ENCODE results near the gene SLC6A1. TPM values are rescaled to one million over a fixed set of nuclear protein-coding genes. Genes with fewer than 3 reads are reported as not detected.
A peak's percentile ranks its signal among the peaks of the same experiment; 100 is the strongest.

SLC6A1 gene
- total RNA-seq, 1 donor from 2014 or later, result not detected

DNA sequence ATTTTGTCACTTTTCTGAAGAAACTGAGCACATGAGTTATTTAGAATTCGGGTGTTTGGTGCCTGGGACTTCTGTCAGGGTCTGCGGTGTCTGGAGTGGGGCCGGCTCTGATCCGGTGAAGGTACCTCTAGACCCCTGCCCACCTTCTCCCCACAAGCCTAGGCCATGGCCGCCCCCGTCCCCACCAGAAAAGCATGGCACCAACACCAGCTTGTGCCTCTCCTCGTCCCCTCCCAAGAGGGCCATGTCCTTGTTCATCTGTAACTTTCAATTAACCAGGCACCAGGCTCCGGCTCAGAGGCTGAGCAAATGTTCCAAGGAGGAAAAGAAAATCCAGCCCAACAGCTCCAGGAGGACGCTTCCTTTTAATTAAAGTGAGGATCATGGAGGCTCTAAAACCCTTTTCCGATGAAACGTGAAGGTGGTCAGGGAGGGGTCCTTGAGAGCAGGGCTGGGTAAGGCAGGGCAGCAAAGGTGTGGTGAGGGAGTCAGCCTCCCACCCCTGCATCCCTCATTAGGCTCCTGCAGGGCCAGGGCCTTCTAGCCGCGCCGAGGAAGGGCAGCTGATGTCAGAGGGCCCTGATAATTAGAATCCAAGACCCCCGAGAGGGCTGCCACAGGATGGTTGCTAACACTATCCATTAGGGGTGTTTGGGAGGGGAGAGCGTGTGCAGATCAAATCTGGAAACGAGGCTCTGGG, 62.3 kb downstream of the SLC6A1 start:
- TF ChIP-seq, protein P1, sequence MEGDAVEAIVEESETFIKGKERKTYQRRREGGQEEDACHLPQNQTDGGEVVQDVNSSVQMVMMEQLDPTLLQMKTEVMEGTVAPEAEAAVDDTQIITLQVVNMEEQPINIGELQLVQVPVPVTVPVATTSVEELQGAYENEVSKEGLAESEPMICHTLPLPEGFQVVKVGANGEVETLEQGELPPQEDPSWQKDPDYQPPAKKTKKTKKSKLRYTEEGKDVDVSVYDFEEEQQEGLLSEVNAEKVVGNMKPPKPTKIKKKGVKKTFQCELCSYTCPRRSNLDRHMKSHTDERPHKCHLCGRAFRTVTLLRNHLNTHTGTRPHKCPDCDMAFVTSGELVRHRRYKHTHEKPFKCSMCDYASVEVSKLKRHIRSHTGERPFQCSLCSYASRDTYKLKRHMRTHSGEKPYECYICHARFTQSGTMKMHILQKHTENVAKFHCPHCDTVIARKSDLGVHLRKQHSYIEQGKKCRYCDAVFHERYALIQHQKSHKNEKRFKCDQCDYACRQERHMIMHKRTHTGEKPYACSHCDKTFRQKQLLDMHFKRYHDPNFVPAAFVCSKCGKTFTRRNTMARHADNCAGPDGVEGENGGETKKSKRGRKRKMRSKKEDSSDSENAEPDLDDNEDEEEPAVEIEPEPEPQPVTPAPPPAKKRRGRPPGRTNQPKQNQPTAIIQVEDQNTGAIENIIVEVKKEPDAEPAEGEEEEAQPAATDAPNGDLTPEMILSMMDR (conservative IDR thresholded peaks at IDR 0.05; ENCODE audit: low read depth, low read length), result no peak
- H3K4me3 ChIP-seq (ENCODE audit: low read depth, low read length), result no peak overlapping the region
- DNase-seq (ENCODE audit: low read depth), result no peak

DNA sequence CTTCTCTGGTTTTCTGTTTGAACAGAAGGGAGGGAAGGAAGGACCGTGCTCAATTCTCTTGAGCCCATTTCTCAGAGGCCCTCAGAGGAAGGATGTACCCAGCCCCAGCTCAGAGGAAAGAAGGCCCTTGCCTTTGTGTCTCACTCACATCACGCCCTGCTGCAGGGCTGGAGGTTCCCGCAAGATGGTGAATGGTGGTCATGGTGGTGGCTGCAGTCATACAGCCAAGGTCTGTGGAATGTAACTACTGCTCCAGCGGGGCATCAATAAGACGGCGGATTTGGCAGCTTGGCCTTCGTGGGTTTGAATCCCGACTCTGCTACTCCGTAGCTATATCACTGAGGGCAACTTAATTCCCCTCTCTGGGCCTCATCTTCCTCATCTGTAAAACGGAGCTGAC, 62.9 kb downstream of the SLC6A1 start:
- TF ChIP-seq, protein P1 (conservative IDR thresholded peaks at IDR 0.05; ENCODE audit: low read depth, low read length), result no peak
- no peak overlapping the region for H3K4me3 ChIP-seq (ENCODE audit: low read depth, low read length)
- no peak for DNase-seq (ENCODE audit: low read depth)

DNA sequence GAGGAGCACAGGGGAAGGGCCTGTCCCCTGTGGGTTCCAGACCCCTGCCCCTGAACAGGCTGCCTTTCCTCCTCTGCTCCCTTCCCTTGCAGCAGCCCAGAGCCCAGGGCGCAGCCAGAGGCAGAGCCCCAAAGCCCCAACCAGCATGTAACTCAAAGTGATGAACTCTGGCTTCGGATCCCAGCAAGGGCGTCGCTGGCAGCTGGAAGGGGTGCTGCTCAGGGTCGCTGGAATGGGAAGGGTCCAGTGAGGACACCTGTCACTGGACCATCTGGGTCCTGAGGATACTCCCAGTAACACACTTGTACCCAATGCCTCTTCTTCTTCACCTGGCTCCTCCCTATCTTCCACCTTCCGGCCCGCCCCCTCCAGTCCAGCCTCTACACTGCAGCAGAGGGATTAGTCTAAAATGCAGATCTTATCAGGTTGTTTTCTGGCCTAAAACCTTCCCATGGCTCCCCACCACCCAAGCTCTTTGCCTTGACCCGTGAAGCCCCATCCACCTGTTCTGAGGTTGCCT, 64.0 kb downstream of the SLC6A1 start:
- TF ChIP-seq, protein P1 (conservative IDR thresholded peaks at IDR 0.05; ENCODE audit: low read depth, low read length), result no peak

DNA sequence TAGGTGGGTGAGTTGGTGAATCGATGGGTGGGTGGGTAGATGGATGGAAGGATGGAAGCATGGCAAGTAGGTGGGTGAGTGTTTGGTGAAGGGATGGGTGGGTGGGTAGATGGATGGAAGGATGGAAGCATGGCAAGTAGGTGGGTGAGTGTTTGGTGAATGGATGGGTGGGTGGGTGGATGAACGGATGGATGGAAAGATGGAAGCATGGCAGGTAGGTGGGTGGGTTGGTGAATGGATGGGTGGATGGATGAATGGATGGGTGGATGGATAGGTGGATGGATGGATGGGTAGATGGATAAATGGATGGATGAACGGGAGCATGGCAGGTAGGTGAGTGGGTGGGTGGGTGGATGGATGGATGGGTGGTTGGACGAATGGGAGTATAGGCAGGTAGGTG, 65.1 kb downstream of the SLC6A1 start:
- TF ChIP-seq, protein P1 (conservative IDR thresholded peaks at IDR 0.05; ENCODE audit: low read depth, low read length), result no peak
- no peak for DNase-seq (ENCODE audit: low read depth)
- no peak overlapping the region for H3K4me3 ChIP-seq (ENCODE audit: low read depth, low read length)

More for the DNA sequence above, 64.0 kb downstream of the SLC6A1 start:
- DNase-seq (ENCODE audit: low read depth), result no peak
- no peak overlapping the region for H3K4me3 ChIP-seq (ENCODE audit: low read depth, low read length)

DNA sequence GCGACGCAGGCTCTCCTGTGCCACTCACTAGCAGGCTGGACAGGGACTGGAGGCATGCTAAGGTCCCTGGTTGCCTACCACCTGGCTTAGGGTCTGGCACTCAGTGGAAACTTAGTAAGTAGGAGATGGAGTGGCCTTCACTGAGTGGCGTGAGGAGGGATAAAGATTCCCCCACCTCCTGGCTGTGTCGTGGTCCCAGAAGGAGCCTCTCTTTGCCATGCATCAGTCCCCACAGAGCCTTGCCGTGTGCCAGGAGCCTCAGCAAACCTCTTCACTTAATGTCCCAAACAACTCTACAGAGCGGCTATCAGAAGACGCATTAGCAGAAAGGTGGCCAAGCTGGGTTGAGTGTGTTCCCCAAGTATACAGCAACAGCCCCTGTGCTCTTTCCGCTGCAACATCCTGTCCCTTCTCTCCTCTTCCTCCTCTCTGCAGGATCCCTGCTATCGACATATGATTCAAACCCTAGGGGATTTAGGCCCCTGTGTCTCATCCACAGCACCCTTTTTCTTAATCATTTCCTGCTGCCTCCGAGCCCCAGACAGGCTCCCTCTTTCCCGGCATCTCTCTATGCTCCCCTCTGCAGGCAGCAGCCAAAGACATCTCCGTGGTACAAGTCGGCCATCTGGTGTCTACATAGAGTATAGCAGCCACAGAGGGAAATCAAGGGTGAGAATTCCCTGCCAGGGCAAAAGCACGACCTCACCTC, 66.7 kb downstream of the SLC6A1 start:
- TF ChIP-seq, protein P1 (conservative IDR thresholded peaks at IDR 0.05; ENCODE audit: low read depth, low read length), result peak; percentile 94
- DNase-seq (ENCODE audit: low read depth), result no peak
- no peak overlapping the region for H3K4me3 ChIP-seq (ENCODE audit: low read depth, low read length)

DNA sequence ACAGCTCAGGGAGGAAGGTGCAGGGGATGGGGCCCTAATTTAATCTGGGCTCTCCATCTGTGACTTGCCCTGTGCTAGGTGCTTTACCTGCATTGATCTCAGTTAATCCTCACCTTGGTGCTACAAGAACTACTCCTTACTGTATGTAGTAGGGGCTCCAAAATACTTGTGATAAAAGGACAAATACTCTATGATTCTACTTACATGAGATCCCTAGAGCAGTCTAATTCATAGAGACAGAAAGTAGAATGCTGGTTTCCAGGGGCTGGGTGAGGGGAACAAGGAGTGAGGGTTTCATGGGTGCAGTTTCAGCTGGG, 67.2 kb downstream of the SLC6A1 start:
- no peak overlapping the region for H3K4me3 ChIP-seq (ENCODE audit: low read depth, low read length)
- DNase-seq (ENCODE audit: low read depth), result no peak
- TF ChIP-seq, protein P1 (conservative IDR thresholded peaks at IDR 0.05; ENCODE audit: low read depth, low read length), result no peak

Measured in epithelial cell of proximal tubule (primary cell).